Upper lobe of left lung (tissue), 4 donors: Measurements from ENCODE around the gene TMIGD3.

Source experiments
- EP300 ChIP-seq, 4 donors: sonication (generic); formaldehyde crosslinking; IDR thresholded peaks; one replicate each; pipeline ENCODE4 v1.5.1; 2017; ENCODE audit warnings: antibody characterized with exemption in 4 of 4, control low read depth in 2 of 4
- POLR2A ChIP-seq, 4 donors: fragments of 450-650 bp; IDR thresholded peaks; one replicate each; pipeline ENCODE4 v1.5.1; 2016 to 2017; ENCODE audit warnings: antibody characterized with exemption in 4 of 4, mild to moderate bottlenecking in 2 of 4
- POLR2AphosphoS5 ChIP-seq, 2 donors: sonication (generic); formaldehyde crosslinking; IDR thresholded peaks; one replicate each; pipeline ENCODE4 v1.5.1; 2017; ENCODE audit warnings: antibody characterized with exemption in 2 of 2
- TF ChIP-seq, protein P1 (sequence below), 6 experiments: fragments of 450-650 bp in 4 of 6; fragments of 200-600 bp in 2 of 6; sonication (generic) in 2 of 6; IDR thresholded peaks; one replicate each; pipeline ENCODE4 v1.5.1; 2016 to 2019; ENCODE audit warnings: antibody characterized with exemption in 6 of 6

DNA sequence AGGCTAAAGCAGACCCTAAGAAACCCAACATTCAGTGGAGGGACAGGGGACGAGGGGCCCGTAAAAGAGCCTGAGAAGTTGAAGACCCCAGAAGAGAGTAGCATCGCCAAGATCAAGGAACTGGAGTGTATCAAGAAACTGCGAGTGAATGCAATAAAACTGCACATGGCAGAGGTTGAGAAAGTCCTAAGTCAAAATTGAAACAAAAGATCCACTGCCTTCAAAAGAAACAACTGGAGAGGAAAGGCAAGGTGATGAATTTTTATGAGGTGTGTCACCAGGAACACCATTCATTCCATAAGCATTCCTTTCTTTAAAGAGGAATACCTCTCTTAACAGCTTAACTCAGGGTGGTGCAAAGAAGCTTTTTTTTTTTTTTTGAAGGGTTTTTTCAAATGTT is 38.3 kb upstream of the TMIGD3 start:
- TF ChIP-seq, protein P1, sequence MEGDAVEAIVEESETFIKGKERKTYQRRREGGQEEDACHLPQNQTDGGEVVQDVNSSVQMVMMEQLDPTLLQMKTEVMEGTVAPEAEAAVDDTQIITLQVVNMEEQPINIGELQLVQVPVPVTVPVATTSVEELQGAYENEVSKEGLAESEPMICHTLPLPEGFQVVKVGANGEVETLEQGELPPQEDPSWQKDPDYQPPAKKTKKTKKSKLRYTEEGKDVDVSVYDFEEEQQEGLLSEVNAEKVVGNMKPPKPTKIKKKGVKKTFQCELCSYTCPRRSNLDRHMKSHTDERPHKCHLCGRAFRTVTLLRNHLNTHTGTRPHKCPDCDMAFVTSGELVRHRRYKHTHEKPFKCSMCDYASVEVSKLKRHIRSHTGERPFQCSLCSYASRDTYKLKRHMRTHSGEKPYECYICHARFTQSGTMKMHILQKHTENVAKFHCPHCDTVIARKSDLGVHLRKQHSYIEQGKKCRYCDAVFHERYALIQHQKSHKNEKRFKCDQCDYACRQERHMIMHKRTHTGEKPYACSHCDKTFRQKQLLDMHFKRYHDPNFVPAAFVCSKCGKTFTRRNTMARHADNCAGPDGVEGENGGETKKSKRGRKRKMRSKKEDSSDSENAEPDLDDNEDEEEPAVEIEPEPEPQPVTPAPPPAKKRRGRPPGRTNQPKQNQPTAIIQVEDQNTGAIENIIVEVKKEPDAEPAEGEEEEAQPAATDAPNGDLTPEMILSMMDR (IDR thresholded peaks at IDR 0.05) = no peak
- TF ChIP-seq EP300 (IDR thresholded peaks at IDR 0.05) = no peak
- TF ChIP-seq POLR2A (IDR thresholded peaks at IDR 0.05) = no peak
- TF ChIP-seq POLR2AphosphoS5 (IDR thresholded peaks at IDR 0.05) = no peak
